ENCODE data around the gene PDHA1.

Gene PDHA1

DNA sequence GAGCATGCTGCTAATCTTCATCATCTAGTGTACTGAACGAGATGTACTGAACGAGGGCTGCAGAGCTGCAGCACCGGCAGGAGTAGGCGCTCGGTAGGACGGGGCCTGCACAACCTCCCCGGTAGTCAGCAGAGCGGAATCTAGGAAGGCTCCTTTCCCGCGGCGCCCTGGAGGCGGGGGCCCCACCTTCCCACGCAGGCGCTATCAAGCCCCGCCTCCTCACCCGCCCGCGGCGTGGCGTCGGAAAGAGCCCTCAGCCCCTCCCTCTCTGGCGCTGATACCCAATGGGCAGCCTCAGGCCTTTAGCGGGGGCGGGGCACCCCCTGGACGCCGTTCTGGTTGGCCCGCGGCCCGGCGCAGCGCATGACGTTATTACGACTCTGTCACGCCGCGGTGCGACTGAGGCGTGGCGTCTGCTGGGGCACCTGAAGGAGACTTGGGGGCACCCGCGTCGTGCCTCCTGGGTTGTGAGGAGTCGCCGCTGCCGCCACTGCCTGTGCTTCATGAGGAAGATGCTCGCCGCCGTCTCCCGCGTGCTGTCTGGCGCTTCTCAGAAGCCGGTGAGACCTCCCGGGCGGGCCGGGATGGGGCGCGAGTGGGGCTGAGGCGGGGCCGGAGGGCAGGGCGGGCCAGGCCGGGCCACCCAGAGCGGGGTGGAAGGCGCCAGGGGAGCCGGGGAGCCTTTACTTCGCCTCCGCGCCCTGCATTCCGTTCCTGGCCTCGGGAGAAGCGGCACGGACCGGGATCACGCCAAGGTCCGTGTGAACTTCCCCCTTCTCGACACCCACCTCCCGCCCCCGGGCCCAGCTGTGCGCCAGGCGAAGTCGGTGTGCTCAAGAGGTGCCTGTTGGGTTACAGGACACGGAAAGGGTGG lies at the start of gene PDHA1:
Gene PDHA1 (plus strand): TSS at position 393 of the 874 bp plus-strand sequence. CDS start 111 bp downstream, at position 504.
- no peaks in the 10 kb centered on the region for H3K36me3 ChIP-seq (ENCODE audit: control insufficient read depth, insufficient read depth, low read length)
- H3K9me3 ChIP-seq (ENCODE audit: control insufficient read depth, insufficient read depth, low read length) = no peaks in the 10 kb centered on the region
- H3K27ac ChIP-seq (ENCODE audit: low read length) = no peak within 1 kb of the TSS
- no peaks in the 10 kb centered on the region; the same call in 1 of the 2 replicates for H3K4me1 ChIP-seq (ENCODE audit: control insufficient read depth, insufficient read depth, low read length)
- H3K4me3 ChIP-seq (ENCODE audit: low read length) = peak within 1 kb of the TSS; percentile 99
- no peaks in the 10 kb centered on the region for H3K27me3 ChIP-seq (ENCODE audit: control insufficient read depth, insufficient read depth, low read length)
- DNase-seq (ENCODE audit: low read depth, low spot score) = peak; percentile 68
- WGBS (ENCODE audit: insufficient coverage, insufficient read length) = no CpG with 5 or more reads among the region's 81 CpGs

DNA sequence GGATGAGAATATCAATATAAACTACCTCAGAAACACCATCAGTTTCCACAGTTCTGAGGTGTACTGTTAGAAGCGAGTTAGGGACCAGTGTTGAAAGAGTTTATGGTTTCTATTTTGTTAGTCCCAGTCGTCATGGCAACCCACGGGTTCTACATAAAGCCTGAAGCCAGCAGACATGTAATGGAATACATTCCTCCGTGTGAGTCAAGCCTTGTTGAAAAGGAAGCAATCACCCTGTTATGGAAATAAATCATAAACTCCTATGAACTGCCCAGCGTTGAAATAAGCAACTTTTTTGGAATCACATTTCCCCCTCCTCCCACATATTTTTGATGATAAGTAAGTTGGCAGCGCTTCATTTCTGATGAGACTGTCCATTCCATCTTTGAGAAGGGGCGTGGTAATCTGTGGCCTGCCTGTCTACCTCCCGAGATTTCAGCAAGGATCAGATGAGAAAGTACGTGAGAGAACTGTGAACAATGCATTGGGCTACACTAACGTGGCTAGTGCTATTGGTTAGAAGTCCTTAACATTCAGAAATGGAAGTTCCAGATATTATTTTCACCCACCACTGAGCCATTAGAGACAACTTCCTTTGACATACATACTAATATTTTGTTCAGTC lies 40.4 kb upstream of the PDHA1 start:
- Histone ChIP-seq H3K4me3 (ENCODE audit: low read length) (no peak overlapping the region), H3K27me3 (ENCODE audit: control insufficient read depth, insufficient read depth, low read length) (no peaks in the 10 kb centered on the region), H3K4me1 (ENCODE audit: control insufficient read depth, insufficient read depth, low read length) (no peaks in the 10 kb centered on the region), H3K36me3 (ENCODE audit: control insufficient read depth, insufficient read depth, low read length) (no peaks in the 10 kb centered on the region), H3K9me3 (ENCODE audit: control insufficient read depth, insufficient read depth, low read length) (no peaks in the 10 kb centered on the region), H3K27ac (ENCODE audit: low read length) (no peak overlapping the region)
- DNase-seq (ENCODE audit: low read depth, low spot score) = no peak
- no CpG with 5 or more reads among the region's 10 CpGs for WGBS (ENCODE audit: insufficient coverage, insufficient read length)

DNA sequence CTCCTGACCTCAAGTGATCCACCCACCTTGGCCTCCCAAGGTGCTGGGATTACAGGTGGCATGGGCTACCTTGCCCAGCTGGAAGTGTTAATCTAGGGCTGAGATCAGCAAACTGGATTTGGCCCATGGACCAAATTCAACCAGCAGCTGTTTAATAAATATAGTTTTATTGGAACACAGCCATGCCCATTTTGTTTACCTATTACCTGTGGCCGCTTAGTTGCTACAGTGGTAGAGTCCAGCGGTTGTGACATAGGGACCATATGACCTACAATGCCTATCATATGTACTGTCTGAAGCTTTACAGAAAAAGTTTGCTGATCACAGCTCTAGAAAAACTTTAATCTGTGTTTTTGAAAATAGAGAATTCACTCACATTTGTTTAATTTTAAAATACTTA lies 17.2 kb upstream of the PDHA1 start:
- no peak overlapping the region for H3K4me3 ChIP-seq (ENCODE audit: low read length)
- H3K36me3 ChIP-seq (ENCODE audit: control insufficient read depth, insufficient read depth, low read length) = no peaks in the 10 kb centered on the region
- H3K27ac ChIP-seq (ENCODE audit: low read length) = no peak overlapping the region
- no peaks in the 10 kb centered on the region for H3K27me3 ChIP-seq (ENCODE audit: control insufficient read depth, insufficient read depth, low read length)
- no peak for DNase-seq (ENCODE audit: low read depth, low spot score)
- H3K9me3 ChIP-seq (ENCODE audit: control insufficient read depth, insufficient read depth, low read length) = no peaks in the 10 kb centered on the region
- no peaks in the 10 kb centered on the region for H3K4me1 ChIP-seq (ENCODE audit: control insufficient read depth, insufficient read depth, low read length)
- no CpG with 5 or more reads among the region's 2 CpGs for WGBS (ENCODE audit: insufficient coverage, insufficient read length)

DNA sequence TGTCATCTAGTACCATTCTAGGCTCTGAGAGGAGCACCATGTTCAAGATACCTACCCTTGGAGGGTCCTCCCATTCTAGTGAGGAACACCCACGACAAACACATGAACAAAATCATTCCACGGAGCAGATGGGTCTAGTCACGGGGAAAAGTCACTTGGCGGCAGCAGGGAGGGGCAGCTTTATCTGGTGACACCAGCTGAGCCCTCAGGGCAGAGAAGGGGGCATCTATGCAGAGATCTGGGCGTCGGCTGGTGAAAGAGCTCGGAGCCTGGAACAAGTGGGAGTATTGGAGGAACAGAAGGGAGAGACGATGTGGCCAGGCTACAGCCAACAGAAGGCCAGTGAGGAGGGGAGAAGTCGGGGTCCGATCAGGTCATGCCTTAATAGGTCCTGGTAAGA lies 11.9 kb upstream of the PDHA1 start:
- DNase-seq (ENCODE audit: low read depth, low spot score) = no peak
- WGBS (ENCODE audit: insufficient coverage, insufficient read length) = no CpG with 5 or more reads among the region's 10 CpGs
- H3K4me3 ChIP-seq (ENCODE audit: low read length) = no peak overlapping the region
- no peaks in the 10 kb centered on the region for H3K4me1 ChIP-seq (ENCODE audit: control insufficient read depth, insufficient read depth, low read length)
- no peak overlapping the region for H3K27ac ChIP-seq (ENCODE audit: low read length)
- no peaks in the 10 kb centered on the region for H3K36me3 ChIP-seq (ENCODE audit: control insufficient read depth, insufficient read depth, low read length)
- H3K9me3 ChIP-seq (ENCODE audit: control insufficient read depth, insufficient read depth, low read length) = no peaks in the 10 kb centered on the region
- H3K27me3 ChIP-seq (ENCODE audit: control insufficient read depth, insufficient read depth, low read length) = no peaks in the 10 kb centered on the region

DNA sequence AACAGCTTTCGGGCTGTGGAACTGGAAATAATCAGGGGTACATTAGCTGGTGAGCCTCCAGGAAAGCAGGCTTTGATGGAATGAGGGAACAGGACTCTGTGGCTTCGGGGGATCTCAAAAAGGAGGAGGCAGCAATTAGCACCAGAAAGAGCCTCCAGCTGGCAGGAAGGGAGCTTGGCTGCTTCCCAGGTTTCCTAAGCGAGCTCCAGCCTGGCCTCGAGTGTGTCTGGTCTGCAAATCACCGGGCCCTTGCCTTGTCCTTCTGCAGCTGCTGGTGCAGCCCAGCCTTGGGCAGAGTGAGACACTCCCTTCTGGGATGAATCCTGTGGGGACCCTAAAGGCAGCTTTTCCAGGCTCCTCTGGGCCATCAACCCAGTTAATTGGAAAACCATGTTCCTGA lies 10.7 kb upstream of the PDHA1 start:
- H3K4me3 ChIP-seq (ENCODE audit: low read length) = no peak overlapping the region
- H3K4me1 ChIP-seq (ENCODE audit: control insufficient read depth, insufficient read depth, low read length) = no peaks in the 10 kb centered on the region
- no peaks in the 10 kb centered on the region for H3K27me3 ChIP-seq (ENCODE audit: control insufficient read depth, insufficient read depth, low read length)
- WGBS (ENCODE audit: insufficient coverage, insufficient read length) = no CpG with 5 or more reads among the region's 5 CpGs
- H3K27ac ChIP-seq (ENCODE audit: low read length) = no peak overlapping the region
- no peak for DNase-seq (ENCODE audit: low read depth, low spot score)
- no peaks in the 10 kb centered on the region for H3K9me3 ChIP-seq (ENCODE audit: control insufficient read depth, insufficient read depth, low read length)
- no peaks in the 10 kb centered on the region for H3K36me3 ChIP-seq (ENCODE audit: control insufficient read depth, insufficient read depth, low read length)

DNA sequence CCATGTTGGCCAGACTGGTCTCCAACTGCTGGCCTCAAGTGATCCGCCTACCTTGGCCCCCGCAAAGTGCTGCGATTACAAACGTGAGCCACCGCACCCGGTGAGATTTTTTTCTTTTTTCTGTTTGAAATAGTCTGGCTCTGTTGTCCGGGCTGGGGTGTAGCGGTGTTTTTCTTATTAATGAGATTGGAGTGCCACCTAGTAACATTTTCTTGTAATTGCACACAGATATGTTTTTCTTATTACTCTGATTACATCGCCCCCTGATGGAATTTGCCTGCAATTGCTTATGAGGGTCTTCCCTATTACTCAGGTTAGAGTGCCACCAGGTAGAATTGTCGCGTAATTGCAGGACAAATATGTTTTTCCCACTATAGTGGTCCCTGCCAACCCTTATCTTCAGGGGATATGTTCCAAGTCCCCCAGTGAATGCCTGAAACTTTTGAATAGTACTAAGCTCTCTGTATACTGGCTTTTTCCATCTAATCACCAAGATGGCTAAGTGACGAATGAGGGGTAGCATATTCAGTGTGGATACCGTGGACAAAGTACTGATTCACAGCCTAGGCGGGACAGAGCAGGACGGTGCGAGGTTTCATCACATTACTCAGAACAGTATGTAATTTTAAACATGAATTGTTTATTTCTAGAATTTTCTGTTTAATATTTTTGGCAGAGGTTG lies 8.6 kb upstream of the PDHA1 start:
- DNase-seq (ENCODE audit: low read depth, low spot score) = no peak
- no CpG with 5 or more reads among the region's 16 CpGs for WGBS (ENCODE audit: insufficient coverage, insufficient read length)
- Histone ChIP-seq H3K4me1 (ENCODE audit: control insufficient read depth, insufficient read depth, low read length) (no peaks in the 10 kb centered on the region), H3K27ac (ENCODE audit: low read length) (no peak overlapping the region), H3K9me3 (ENCODE audit: control insufficient read depth, insufficient read depth, low read length) (no peaks in the 10 kb centered on the region), H3K4me3 (ENCODE audit: low read length) (no peak overlapping the region), H3K27me3 (ENCODE audit: control insufficient read depth, insufficient read depth, low read length) (no peaks in the 10 kb centered on the region), H3K36me3 (ENCODE audit: control insufficient read depth, insufficient read depth, low read length) (no peaks in the 10 kb centered on the region)

DNA sequence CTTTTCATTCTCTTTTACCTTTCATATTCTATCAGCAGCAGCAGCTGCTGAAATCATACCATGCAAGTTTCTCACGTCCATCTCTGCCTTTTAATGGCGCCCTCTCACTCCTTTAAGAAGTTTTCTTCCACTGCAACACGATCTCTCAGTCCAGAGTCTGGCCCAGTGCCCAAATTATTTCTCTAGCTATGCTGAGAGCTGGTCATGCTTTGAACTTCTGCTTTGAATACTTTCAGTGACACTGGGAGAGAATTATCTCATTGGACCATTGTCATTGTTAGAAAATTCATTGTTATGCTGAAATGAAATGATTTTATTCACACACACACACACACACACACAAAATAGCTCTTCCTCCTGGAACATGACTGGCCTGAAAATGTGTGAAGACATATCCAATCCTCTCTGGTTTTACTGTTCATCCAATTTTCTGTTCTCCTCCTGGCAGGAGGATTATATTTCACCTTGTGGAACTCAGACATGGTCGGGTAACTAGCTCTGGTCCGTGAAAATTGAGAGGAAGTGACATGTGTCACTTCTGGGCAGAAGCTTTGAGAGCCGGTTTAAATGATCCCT lies 1.3 kb upstream of the PDHA1 start:
- no peak for DNase-seq (ENCODE audit: low read depth, low spot score)
- no peak overlapping the region for H3K27ac ChIP-seq (ENCODE audit: low read length)
- H3K9me3 ChIP-seq (ENCODE audit: control insufficient read depth, insufficient read depth, low read length) = no peaks in the 10 kb centered on the region
- no CpG with 5 or more reads among the region's 6 CpGs for WGBS (ENCODE audit: insufficient coverage, insufficient read length)
- no peak overlapping the region for H3K4me3 ChIP-seq (ENCODE audit: low read length)
- H3K36me3 ChIP-seq (ENCODE audit: control insufficient read depth, insufficient read depth, low read length) = no peaks in the 10 kb centered on the region
- H3K4me1 ChIP-seq (ENCODE audit: control insufficient read depth, insufficient read depth, low read length) = no peaks in the 10 kb centered on the region; the same call in 1 of the 2 replicates
- H3K27me3 ChIP-seq (ENCODE audit: control insufficient read depth, insufficient read depth, low read length) = no peaks in the 10 kb centered on the region

DNA sequence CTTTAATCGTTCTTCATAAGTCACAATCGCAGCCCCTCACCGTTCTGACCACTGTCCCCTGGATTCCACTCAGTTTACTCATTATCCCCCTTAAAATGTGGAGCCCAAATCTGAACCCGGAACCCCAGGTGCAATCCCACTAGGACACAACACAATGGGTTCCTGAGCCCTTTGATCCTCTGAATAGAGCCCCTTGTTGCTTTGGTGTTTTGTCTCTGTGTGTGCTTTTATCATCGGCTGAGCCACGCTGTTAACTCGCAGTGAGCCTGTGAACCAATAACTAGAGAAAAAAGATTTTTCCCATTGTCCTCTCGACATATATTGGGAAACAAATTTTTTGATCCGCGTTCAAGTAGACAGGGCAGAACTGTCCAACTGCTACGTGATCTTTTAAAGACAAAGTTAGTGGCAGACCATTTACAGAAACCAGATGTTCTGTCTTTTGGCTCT lies 617 bp upstream of the PDHA1 start:
- DNase-seq (ENCODE audit: low read depth, low spot score) = no peak
- Histone ChIP-seq H3K9me3 (ENCODE audit: control insufficient read depth, insufficient read depth, low read length) (no peaks in the 10 kb centered on the region), H3K4me1 (ENCODE audit: control insufficient read depth, insufficient read depth, low read length) (no peaks in the 10 kb centered on the region; the same call in 1 of the 2 replicates), H3K36me3 (ENCODE audit: control insufficient read depth, insufficient read depth, low read length) (no peaks in the 10 kb centered on the region), H3K27ac (ENCODE audit: low read length) (no peak overlapping the region), H3K27me3 (ENCODE audit: control insufficient read depth, insufficient read depth, low read length) (no peaks in the 10 kb centered on the region), H3K4me3 (ENCODE audit: low read length) (peak overlapping the region; percentile 45; the same call in 1 of the 2 replicates)
- no CpG with 5 or more reads among the region's 11 CpGs for WGBS (ENCODE audit: insufficient coverage, insufficient read length)

DNA sequence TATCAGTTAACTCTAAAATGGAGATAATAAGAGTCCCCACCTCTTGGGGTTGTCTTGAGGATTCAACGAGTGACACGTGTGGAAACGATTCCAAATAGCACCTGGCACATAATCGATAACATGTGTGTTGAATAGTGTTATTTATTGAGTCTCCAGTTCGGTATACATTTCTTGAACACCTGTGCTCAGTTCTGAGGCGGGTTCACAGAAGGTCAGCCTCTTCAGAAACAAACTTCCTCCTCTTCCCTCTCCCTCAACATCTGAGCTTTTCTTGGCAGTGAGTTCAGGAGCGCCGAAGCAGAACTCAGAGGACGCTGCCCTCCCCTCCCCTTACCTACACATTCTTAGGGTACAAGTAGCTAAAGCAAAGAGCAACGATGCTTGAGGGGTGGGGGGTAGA lies 934 bp downstream of the PDHA1 start:
- no peaks in the 10 kb centered on the region for H3K27me3 ChIP-seq (ENCODE audit: control insufficient read depth, insufficient read depth, low read length)
- no peaks in the 10 kb centered on the region; the same call in 1 of the 2 replicates for H3K4me1 ChIP-seq (ENCODE audit: control insufficient read depth, insufficient read depth, low read length)
- DNase-seq (ENCODE audit: low read depth, low spot score) = no peak
- H3K36me3 ChIP-seq (ENCODE audit: control insufficient read depth, insufficient read depth, low read length) = no peaks in the 10 kb centered on the region
- H3K27ac ChIP-seq (ENCODE audit: low read length) = no peak overlapping the region
- no CpG with 5 or more reads among the region's 10 CpGs for WGBS (ENCODE audit: insufficient coverage, insufficient read length)
- H3K4me3 ChIP-seq (ENCODE audit: low read length) = no peak overlapping the region; the same call in 1 of the 2 replicates
- no peaks in the 10 kb centered on the region for H3K9me3 ChIP-seq (ENCODE audit: control insufficient read depth, insufficient read depth, low read length)

DNA sequence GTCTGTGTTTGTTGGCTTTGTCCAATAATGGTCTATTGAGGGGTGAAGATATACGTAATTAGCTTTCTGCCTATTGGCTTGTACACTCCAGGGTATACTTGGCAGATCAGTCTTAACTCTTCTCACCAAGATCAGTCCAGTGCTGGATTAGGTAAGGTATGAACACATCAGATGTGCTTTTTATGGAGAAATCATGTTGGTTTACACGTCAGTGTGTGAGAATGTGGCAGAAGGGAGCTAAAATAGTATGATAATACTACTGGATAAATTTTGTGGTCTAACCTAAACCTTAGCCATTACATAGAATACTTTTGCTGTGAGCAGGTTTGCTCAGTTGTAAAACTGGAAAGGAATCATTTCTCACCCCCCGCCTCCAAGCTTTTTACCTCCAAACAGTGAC lies 4.2 kb downstream of the PDHA1 start:
- WGBS (ENCODE audit: insufficient coverage, insufficient read length) = no CpG with 5 or more reads among the region's 3 CpGs

More for the DNA sequence above, 4.2 kb downstream of the PDHA1 start:
- Histone ChIP-seq H3K36me3 (ENCODE audit: control insufficient read depth, insufficient read depth, low read length) (no peaks in the 10 kb centered on the region), H3K27me3 (ENCODE audit: control insufficient read depth, insufficient read depth, low read length) (no peaks in the 10 kb centered on the region), H3K4me1 (ENCODE audit: control insufficient read depth, insufficient read depth, low read length) (no peaks in the 10 kb centered on the region), H3K4me3 (ENCODE audit: low read length) (no peak overlapping the region), H3K27ac (ENCODE audit: low read length) (no peak overlapping the region), H3K9me3 (ENCODE audit: control insufficient read depth, insufficient read depth, low read length) (no peaks in the 10 kb centered on the region)
- no peak for DNase-seq (ENCODE audit: low read depth, low spot score)

Measured in iPS DF 6.9 (cell line).